ENCODE measurements around the gene FAM124A. TPM values are rescaled to one million over a fixed set of nuclear protein-coding genes. Genes with fewer than 3 reads are reported as not detected.

The FAM124A gene
- total and polyA plus RNA-seq, 2 of the 8 experiments (the other 6 are each of a cell fraction or from before 2014, with no cell fraction given) = 40.7 to 49.9 TPM

GRCh38 chr13:51232328-51232727, 10.1 kb downstream of the FAM124A start (continued):
- TF ChIP-seq, protein P1, sequence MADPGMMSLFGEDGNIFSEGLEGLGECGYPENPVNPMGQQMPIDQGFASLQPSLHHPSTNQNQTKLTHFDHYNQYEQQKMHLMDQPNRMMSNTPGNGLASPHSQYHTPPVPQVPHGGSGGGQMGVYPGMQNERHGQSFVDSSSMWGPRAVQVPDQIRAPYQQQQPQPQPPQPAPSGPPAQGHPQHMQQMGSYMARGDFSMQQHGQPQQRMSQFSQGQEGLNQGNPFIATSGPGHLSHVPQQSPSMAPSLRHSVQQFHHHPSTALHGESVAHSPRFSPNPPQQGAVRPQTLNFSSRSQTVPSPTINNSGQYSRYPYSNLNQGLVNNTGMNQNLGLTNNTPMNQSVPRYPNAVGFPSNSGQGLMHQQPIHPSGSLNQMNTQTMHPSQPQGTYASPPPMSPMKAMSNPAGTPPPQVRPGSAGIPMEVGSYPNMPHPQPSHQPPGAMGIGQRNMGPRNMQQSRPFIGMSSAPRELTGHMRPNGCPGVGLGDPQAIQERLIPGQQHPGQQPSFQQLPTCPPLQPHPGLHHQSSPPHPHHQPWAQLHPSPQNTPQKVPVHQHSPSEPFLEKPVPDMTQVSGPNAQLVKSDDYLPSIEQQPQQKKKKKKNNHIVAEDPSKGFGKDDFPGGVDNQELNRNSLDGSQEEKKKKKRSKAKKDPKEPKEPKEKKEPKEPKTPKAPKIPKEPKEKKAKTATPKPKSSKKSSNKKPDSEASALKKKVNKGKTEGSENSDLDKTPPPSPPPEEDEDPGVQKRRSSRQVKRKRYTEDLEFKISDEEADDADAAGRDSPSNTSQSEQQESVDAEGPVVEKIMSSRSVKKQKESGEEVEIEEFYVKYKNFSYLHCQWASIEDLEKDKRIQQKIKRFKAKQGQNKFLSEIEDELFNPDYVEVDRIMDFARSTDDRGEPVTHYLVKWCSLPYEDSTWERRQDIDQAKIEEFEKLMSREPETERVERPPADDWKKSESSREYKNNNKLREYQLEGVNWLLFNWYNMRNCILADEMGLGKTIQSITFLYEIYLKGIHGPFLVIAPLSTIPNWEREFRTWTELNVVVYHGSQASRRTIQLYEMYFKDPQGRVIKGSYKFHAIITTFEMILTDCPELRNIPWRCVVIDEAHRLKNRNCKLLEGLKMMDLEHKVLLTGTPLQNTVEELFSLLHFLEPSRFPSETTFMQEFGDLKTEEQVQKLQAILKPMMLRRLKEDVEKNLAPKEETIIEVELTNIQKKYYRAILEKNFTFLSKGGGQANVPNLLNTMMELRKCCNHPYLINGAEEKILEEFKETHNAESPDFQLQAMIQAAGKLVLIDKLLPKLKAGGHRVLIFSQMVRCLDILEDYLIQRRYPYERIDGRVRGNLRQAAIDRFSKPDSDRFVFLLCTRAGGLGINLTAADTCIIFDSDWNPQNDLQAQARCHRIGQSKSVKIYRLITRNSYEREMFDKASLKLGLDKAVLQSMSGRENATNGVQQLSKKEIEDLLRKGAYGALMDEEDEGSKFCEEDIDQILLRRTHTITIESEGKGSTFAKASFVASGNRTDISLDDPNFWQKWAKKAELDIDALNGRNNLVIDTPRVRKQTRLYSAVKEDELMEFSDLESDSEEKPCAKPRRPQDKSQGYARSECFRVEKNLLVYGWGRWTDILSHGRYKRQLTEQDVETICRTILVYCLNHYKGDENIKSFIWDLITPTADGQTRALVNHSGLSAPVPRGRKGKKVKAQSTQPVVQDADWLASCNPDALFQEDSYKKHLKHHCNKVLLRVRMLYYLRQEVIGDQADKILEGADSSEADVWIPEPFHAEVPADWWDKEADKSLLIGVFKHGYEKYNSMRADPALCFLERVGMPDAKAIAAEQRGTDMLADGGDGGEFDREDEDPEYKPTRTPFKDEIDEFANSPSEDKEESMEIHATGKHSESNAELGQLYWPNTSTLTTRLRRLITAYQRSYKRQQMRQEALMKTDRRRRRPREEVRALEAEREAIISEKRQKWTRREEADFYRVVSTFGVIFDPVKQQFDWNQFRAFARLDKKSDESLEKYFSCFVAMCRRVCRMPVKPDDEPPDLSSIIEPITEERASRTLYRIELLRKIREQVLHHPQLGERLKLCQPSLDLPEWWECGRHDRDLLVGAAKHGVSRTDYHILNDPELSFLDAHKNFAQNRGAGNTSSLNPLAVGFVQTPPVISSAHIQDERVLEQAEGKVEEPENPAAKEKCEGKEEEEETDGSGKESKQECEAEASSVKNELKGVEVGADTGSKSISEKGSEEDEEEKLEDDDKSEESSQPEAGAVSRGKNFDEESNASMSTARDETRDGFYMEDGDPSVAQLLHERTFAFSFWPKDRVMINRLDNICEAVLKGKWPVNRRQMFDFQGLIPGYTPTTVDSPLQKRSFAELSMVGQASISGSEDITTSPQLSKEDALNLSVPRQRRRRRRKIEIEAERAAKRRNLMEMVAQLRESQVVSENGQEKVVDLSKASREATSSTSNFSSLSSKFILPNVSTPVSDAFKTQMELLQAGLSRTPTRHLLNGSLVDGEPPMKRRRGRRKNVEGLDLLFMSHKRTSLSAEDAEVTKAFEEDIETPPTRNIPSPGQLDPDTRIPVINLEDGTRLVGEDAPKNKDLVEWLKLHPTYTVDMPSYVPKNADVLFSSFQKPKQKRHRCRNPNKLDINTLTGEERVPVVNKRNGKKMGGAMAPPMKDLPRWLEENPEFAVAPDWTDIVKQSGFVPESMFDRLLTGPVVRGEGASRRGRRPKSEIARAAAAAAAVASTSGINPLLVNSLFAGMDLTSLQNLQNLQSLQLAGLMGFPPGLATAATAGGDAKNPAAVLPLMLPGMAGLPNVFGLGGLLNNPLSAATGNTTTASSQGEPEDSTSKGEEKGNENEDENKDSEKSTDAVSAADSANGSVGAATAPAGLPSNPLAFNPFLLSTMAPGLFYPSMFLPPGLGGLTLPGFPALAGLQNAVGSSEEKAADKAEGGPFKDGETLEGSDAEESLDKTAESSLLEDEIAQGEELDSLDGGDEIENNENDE (IDR thresholded peaks at IDR 0.05; ENCODE audit: insufficient replicate concordance, low read length) = no peak
- TF ChIP-seq SIRT6 (IDR thresholded peaks at IDR 0.05; ENCODE audit: low read length) (no peak), KDM5A (IDR thresholded peaks at IDR 0.05; ENCODE audit: low read length) (no peak), POLR2A (IDR thresholded peaks at IDR 0.05; ENCODE audit: control extremely low read depth in 1 of 2, low read depth in 2 of 2, low read length in 2 of 2) (no peak)

Measured in H1 (cell line).